HG03196 (cell line): ENCODE measurements around the gene KPNB1.

Source experiments
- ATAC-seq: cut with Tn5 transposase; IDR thresholded peaks from one replicate; pipeline ENCODE4 v1.9.1; 2021; ENCODE audit not compliant: unreplicated experiment

KPNB1 gene

GRCh38 chr17:47636273-47637030, 13.3 kb upstream of the KPNB1 start:
- no peak for ATAC-seq

GRCh38 chr17:47638903-47639302, 10.8 kb upstream of the KPNB1 start:
- no peak for ATAC-seq

- ATAC-seq: no peak
These were observed 9.6 kb upstream of the KPNB1 start for GRCh38 chr17:47640076-47640475.

- ATAC-seq: no peak
These were observed 8.5 kb upstream of the KPNB1 start for GRCh38 chr17:47641202-47641601.

- ATAC-seq: no peak
These were observed 6.6 kb upstream of the KPNB1 start for GRCh38 chr17:47643116-47643515.

GRCh38 chr17:47644324-47644723, 5.4 kb upstream of the KPNB1 start:
- no peak for ATAC-seq

- ATAC-seq: no peak
These were observed 329 bp downstream of the KPNB1 start for GRCh38 chr17:47649972-47650524.

GRCh38 chr17:47650525-47651522, 1.1 kb downstream of the KPNB1 start:
- peak; percentile 55 for ATAC-seq

GRCh38 chr17:47651704-47652103, 2.0 kb downstream of the KPNB1 start:
- no peak for ATAC-seq

- ATAC-seq: no peak
These were observed 2.9 kb downstream of the KPNB1 start for GRCh38 chr17:47652570-47652969.

- no peak for ATAC-seq
These were observed 3.7 kb downstream of the KPNB1 start for GRCh38 chr17:47653442-47653841.

- ATAC-seq: no peak
These were observed 5.3 kb downstream of the KPNB1 start for GRCh38 chr17:47654991-47655390.

- ATAC-seq: peak; percentile 50
These were observed 10.4 kb downstream of the KPNB1 start for GRCh38 chr17:47660064-47660492.

- ATAC-seq: no peak
These were observed 14.3 kb downstream of the KPNB1 start for GRCh38 chr17:47663912-47664623.

- ATAC-seq: no peak
These were observed 14.9 kb downstream of the KPNB1 start for GRCh38 chr17:47664624-47664941.

GRCh38 chr17:47665655-47666054, 15.9 kb downstream of the KPNB1 start:
- ATAC-seq: no peak

- no peak for ATAC-seq
These were observed 19.4 kb downstream of the KPNB1 start for GRCh38 chr17:47669081-47669480.

GRCh38 chr17:47670064-47670463, 20.3 kb downstream of the KPNB1 start:
- no peak for ATAC-seq

GRCh38 chr17:47674499-47674898, 24.8 kb downstream of the KPNB1 start:
- no peak for ATAC-seq

GRCh38 chr17:47675380-47676198, 25.9 kb downstream of the KPNB1 start:
- no peak for ATAC-seq

GRCh38 chr17:47676199-47676472, 26.4 kb downstream of the KPNB1 start:
- no peak for ATAC-seq
